Dedifferentiated amniotic fluid mesenchymal stem cell (primary cell): Measurements from ENCODE around the gene DNAJC30.
"Not testable (repeated sequence)": the region's sequence is repeated elsewhere in the genome, so short reads cannot be mapped to it uniquely, and the experiment has no call there.

Source experiments
- DNase-seq: peaks from one replicate; pipeline ENCODE4 v3.0.0-alpha.2; 2016; ENCODE audit errors: extremely low spot score

Gene DNAJC30

DNA sequence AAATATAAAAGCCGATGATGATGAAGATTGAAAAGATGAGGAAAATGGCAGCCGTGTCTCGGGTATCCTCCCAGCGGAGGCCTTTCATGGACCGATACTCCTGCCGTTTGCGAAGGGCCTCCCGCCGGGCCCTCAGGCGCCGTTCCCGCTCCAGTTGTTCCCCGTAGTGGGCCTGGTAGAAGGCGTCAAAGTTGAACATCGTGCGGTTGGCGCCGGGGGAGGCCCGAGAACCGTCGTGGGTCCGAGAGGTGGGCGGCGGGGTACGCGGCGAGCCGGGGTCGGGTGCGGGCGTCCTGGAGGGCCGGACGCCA lies 553 bp downstream of the DNAJC30 start:
- no peak for DNase-seq

DNA sequence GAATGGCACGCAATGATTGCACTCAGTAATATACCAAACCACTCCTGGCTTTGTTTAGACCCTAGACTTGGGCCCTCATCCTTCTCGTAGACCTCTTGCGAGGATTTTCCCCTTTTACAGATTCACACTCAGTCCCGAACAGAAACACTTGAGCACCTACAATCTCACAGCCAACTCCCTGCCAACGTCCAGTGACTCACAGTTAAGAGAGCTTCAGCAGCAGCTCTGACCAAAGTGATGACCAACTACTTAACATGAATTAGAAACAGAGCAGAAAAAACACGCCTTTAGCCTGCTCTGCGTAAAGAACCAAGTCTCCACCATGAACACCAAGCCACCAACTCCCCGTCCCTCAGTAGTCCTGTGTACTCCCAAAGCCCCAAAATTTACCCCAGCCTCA lies 2.2 kb downstream of the DNAJC30 start:
- no peak for DNase-seq

DNA sequence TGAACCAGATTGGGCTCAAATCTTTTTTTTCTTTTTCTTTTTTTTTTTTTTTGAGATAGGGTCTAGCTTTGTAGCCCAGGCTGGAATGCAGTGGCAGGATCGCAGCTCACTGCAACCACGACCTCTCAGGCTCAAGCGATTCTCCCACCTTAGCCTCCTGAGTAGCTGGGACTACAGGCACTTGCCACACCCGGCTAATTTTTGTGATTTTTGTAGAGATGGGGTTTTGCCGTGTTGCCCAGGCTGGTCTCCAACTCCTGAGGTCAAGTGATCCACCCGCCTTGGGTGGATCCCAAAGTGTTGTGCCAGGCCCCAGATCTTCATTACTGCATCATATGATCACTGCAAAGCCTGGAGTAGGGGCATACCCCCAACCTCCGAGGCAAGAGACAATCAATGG lies 2.8 kb downstream of the DNAJC30 start:
- DNase-seq: no peak

DNA sequence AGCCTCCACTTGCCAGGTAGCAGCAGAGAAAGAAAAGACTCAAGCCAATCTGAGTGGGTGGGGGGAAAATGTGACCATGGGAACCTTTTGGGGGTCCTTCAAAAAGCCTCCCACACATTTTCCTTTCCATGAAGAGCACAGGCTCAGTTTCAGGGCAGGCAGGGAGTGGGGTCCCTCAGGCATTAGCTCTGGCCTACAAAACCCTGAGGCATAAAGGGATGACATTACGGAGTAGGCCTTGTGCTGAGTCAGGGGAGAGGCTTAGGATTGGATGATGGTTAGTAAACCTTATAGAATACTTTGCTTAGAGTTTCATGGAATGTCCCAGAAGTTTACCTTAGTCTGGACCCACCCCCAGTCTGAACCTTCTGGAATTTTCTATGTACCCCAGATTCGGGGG lies 3.5 kb downstream of the DNAJC30 start:
- no peak for DNase-seq

DNA sequence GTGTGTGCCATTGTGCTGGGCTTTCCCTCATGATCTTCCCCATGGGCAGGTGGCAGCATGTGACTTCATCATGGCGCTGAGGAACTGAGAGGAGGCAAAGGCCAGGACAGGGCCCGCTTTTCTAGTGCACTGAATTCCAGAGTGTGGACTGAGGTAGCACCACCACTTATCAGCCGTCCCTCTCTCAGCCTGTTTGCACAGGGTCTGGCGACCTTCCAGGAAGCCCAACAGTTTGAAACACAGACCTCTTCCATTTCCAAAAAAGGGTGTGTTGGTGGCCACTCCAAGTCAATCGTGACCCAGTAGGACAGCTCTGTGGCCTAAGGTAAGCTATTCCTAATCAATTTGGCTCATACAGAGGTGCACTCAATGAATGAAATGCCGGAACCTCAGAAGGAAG lies 4.4 kb downstream of the DNAJC30 start:
- no peak for DNase-seq

DNA sequence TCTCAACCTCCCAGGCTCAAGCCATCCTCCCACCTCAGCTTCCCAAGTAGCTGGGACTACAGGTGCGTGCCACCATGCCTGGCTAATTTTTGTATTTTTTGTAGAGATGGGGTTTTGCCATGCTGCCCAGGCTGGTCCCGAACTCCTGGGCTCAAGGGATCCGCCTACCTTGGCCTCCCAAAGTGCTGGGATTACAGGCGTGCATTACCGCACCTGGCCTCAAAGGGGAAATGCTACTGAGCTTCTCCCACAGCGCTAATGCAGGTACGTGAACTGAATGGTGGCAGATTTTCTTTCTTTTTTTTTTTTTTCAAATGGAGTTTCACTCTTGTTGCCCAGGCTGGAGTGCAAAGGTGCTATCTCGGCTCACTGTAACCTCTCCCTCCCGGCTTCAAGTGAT lies 7.2 kb downstream of the DNAJC30 start:
- DNase-seq: not testable (repeated sequence)

DNA sequence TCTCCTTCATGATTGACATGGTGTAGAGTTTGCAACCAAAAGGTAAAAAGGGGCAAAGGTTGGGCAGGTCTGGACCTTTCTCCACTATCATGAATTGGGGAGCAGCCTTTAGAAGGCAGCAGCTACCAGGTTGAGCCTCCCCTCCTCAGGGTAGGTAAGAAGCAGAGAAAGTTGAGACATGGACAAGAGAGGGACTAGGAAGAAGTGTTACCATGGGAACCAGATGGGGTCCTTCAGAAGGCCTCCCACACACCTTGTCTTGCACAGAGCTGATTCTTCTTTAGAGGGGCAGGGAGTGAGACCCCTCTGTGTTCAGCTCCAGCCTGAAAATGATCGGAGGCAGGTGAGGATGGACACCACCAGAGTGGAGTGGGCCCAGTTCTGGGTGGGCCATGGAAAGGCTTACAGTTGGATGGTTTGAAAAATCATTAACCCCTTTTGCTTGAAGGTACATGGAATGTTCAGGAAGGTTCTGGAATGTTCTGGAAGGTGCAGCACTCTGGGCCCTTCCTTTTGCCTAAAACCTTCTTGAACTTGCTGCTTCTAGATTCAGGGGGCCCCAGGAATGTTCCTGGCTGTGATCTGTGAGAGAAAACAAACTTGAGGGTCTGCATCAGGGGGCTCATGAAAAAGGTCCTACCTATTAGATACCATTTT lies 8.7 kb downstream of the DNAJC30 start:
- DNase-seq: no peak

DNA sequence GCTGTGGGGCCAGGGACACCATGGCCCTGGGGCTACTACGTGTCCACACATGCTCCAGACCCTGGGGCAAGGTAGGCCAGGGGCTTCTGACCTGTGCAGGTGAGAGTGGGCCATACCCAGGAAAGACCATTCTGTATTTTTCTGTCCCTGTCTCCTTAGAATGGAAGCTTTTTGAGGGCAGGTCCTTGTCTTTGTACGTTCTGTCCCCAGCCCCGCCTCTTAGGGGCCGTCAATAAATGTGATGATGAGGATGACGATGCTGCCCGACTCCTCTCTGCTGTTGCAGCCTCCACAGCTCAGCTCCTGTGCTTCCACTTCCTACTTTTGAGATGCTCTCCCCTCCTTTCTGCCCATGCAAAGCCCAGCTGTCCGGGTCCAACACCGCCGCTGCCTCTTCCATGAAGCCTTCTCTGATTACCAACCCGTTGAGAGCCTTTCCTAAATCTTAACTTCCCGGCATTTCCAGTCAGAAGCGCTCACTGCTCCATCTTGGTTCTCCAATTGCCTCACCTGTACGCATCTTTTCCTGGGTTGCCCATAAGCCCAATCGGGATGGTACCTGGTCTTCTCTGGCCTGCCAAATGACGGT lies 11.3 kb downstream of the DNAJC30 start:
- DNase-seq: no peak

DNA sequence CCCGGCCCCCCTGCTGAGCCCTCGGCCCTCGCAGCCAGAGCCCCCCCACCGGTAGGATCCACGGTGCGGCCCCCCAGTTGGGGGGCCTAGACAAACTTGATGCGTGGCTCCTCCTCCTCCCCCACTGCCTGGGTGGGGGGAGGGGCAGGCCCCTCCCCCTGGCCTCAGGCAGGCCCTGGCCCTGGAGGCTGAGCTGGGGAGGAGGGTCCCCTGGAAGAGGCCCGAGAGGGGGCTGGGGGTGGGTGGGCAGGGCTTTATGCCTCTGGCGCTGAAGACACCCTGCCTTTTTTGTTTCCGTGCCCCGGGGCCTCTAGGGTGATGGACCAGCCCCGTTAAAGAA lies 12.0 kb downstream of the DNAJC30 start:
- no peak for DNase-seq

DNA sequence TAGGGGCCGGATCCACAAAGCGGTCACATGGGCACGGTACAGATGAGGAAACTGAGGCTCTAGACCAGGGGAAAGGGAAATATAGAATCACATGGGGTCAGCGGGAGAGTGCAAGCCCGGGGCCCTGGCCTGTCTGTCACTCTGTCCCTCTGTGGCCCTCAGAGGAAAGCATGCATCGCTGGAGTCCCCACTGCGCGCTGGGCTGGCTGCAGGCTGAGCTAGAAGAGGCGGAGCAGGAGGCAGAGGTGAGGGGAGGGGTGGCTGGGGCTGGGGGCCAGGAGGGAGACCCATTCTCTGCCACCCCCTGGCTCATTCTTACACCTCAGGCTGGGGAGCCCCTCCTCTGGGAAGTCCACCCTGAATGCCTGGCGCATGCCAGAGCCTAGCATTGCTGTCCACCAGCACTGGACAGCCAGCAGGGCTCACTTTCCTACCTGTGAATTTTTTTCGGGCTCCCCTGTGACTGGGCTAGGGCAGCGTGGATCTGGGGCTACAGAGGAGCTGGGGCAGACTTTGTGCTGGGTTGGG lies 13.3 kb downstream of the DNAJC30 start:
- no peak for DNase-seq

DNA sequence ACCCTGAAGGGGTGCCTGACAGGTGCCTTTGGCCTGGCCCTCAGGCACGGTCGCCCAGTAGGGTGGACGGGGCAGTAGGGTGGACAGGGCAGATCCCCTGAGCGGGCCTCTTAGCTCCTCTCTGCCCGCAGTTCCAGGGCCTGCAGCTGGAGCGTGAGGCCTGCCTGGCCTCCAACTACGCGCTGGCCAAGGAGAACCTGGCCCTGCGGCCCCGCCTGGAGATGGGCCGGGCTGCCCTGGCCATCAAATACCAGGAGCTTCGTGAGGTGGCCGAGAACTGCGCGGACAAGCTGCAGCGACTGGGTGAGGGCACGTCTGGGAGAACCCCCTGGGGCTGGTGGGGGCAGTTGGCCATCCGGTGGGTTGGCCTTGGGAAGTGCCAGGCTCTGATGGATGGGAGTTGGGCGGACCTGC lies 14.0 kb downstream of the DNAJC30 start:
- no peak for DNase-seq

DNA sequence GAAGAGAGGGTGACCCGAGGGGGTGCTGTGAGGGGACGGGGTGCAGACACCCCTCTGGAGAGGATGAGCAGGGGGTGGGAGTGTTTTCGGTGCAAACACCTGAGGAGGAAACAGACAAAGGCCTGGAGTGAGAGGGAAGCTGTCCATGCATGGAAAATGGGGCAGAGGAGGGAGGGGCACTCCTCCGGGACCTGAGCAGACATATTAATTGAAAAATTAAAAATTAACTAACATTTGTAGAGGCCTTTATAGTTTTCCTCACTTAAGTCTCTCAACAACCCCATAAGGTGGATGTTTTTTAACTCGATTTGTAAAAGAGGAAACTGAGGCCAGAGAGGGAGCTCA lies 14.4 kb downstream of the DNAJC30 start:
- DNase-seq: no peak

DNA sequence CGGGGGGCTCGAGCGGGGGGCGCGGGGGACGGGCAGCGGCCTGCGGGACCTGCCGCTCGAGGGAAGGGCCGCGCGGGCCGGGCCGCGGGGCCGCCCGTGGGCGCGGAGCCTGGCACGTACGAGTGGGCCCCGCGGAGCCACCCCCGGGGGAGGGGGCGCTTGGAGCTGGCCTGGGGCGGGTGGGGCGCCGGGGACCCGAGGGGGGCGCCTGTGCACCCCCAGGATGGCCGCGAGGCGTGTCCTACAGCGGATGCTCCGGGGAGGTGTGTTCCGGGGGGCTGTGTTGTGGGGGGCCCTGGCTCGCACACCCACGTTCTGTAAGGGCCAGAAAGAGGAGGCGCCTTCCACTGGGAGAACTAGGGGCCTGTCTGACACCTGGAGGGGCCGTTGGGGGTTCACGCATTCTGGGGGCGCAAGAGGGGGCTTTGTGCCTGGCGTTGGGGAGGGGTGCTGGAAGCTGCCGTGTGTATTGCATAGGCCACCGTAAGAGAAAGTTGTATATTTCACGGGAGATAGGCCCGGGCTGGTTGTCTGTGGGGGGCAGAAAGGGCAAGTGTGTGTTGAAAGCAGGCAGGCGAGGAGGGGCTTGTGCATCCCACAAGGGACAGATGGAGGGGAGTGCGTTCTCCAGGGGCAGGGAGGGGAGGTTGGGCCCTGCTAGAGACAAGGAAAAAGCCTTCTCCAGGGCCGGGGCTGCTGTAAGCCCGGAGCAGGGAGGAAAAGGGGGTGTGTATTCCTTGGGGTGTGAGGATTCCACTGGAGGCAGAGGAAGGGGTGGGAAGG lies 15.0 kb downstream of the DNAJC30 start:
- DNase-seq: no peak

DNA sequence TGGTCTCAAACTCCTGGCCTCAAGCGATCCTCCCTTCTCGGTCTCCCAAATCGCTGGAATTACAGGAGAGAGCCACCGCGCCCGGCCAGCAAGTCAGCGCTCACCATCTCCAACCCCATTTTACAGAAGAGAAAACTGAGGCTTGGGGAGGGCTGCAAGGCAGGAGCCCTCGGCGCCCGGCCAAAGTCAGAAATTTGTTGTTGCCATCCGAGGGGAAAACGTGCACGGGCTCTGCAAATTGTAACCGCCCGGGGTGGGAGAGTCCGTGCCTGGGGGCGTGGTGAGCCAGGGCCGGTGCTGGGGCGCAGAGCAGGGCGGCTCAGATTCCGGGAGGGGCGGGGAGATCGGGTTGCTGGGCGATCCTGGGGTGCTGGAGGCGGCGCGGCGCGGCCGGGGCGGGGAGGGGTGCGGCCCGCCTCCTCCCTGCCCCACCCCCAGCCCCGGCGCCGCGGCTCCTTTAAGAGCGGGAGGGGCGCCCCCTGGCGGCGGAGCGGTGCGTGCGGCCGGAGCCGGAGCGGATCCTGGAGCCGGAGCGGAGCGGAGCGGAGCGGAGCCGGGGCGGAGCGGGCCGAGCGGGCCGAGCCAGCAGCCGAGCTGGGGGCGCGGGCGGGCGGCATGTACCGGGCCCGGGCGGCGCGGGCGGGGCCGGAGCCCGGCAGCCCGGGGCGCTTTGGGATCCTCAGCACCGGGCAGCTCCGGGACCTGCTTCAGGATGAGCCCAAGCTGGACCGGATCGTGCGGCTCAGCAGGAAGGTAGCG lies 15.7 kb downstream of the DNAJC30 start, which contains the start of gene VPS37D:
TSS of gene VPS37D (plus strand) at position 488 of the 759 bp plus-strand sequence. CDS start at position 616, 128 bp downstream.
- DNase-seq: peak; percentile 82

DNA sequence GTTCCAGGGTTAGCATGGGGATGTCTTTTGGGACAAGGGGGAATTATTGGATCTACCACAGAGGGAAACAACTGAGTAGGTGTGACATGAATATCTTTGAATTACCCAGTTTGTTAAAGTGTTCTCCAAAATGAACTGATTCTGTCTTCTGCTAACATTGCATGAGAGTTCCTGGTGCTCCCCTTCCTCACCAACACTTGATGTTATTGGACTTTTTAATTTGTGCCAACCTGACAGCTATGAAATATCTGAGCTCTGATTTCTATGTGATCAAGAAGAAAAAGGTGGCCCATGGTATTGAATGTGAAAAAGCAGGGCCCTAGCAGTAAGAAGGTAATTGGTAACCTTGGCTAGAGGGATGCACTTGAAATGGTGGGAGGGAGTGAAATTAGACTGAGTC lies 20.2 kb downstream of the DNAJC30 start:
- DNase-seq: no peak

DNA sequence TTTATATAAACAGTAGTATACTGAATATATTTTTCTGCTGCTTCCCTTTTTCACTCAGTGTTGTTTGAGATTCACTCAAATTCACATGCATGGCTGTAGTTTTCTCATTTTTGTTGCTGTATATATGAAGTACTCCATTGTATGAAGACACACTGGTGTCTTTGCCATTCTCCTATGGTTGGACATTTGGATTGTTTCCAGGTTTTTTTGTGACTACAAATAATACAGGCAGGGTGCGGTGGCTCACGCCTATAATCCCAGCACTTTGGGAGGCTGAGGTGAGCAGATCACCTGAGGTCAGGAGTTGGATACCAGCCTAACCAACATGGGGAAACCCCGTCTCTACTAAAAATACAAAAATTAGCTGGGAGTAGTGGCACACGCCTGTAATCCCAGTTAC lies 22.7 kb downstream of the DNAJC30 start:
- not testable (repeated sequence) for DNase-seq

DNA sequence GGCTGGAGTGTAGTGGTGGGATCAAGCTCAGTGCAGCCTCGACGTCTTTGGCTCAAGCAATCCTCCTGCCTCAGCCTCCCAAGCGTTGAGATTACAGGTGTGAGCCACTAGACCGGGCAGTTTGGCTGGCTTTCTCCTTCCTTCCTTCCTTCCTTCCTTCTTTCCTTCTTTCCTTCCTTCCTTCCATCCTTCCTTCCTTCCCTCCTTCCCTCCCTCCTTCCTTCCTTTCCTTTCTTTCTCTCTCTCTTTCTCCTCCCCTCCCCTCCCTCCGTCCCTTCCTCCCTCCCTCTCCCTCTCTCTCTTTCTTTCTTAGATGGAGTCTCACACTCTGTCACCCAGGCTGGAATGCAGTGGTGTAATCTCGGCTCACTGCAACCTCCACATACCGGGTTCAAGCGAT lies 23.3 kb downstream of the DNAJC30 start:
- no peak for DNase-seq

DNA sequence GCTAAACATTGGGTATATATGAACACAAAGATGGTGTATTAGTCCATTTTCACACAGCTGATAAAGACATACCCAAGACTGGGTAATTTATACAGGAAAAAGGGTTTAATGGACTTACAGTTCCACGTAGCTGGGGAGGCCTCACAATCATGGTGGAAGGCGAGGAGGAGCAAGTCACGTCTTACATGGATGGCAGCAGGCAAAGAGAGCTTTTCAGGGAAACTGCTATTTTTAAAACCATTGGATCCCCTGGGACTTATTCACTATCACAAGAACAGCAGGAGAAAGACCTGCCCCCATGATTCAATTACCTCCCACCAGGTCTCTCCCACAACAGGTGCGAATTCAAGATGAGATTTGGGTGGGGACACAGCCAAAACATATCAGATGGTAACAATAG lies 27.9 kb downstream of the DNAJC30 start:
- not testable (repeated sequence) for DNase-seq

DNA sequence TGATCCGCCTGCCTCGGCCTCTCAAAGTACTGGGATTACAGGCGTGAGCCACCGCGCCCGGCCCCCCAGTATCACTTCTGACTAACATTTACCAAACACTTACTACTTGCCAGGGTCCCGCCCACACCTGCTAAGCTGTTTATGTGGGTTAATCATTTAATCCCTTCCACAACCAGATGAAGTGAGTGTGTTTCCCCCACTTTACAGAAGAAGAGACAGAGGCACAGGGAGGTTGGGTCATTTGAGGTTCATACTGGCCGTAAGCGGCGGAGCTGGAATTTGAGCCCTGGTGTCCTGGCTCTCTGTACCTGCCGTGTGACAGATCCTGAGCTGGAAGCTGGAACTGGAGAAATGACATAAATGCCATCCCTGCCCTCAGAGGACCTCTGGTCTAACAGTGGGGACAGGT lies 30.7 kb downstream of the DNAJC30 start:
- no peak for DNase-seq

DNA sequence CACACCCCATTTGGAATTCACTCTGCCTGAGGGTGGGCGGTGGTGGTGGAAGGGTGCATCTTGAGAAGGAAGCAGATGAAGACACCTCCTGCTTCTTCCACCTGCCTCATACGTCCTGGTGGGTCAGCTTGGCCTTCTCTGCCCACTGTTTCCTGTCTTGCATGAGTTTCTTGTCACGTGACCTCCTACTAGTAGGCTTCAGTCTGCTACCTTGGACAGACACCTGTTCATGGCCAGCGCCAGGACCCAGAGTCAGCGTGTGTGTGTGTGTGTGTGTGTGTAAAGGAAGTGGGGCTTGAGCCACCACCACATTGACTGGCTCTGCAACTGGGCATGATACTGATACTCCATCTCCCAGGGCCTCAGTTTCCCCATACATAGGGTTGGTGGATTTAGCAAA lies 32.7 kb downstream of the DNAJC30 start:
- no peak for DNase-seq

DNA sequence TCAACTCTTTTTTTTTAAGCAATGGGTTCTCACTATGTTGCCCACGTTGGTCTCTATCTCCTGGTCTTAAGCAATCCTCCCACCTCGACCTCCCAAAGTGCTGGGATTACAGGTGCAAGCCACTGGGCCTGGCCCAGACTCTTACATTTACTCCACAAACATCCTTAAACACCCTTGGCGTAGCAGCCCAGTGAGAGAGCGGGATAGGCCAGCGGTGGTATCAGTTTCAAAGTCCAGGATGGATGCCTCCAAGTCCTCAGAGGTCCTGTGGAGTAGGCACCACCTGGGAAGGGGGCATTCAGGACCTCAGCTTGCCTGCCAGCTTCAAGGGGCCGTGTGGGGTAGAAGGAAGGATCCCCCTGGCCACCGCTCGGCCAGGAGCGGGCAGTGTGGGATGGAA lies 33.7 kb downstream of the DNAJC30 start:
- DNase-seq: no peak

DNA sequence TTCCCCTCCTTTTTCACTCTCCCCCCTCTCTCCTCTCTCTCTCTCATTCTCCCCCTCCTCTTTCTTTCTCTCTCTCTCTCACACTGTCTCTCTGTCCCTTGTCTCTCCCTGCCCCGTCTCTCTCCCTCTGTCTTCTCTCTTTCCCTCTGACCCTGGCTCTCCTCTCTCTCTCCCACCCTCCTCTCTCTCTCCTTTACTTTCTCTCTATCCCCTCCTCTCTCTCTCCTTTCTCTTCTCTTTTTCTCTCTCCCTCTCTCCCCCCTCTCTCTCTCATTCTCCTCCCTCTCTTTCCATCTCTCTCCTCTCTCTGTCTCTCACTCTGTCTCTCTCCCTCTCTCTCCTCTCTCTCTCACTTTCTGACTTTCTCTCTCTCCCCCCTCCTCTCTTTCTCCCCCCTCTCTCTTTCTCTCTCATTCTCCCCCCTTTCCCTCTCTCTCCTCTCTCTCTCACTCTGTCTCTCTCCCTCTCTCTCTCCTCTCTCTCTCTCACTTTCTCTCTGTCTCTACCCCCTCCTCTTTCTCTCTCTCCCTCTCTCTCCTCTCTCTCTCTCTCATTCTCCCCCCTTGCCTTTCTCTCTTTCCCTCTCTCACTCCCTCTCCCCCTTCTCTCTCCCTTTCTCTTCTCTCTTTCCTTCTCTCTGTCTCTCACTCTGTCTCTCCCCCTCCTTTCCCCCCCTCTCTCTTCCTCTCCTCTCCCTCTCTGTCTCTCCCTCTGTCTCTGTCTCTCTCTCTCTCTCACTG lies 34.5 kb downstream of the DNAJC30 start:
- no peak for DNase-seq
